Liver (tissue), 9 donors: Measurements from ENCODE around the gene CSNK1D. TPM values are rescaled to one million over a fixed set of nuclear protein-coding genes. Genes with fewer than 3 reads are reported as not detected.

ENCODE experiments used
- DNase-seq: peaks from one replicate; pipeline ENCODE4 v3.0.0-alpha.2; 2017; ENCODE audit warnings: low spot score
- H3K27ac ChIP-seq, 2 donors: one replicate each; pipeline ENCODE4 v1.7.0; 2013; ENCODE audit warnings: inconsistent platforms in 2 of 2, low read length in 2 of 2, control low read depth in 1 of 2, low read depth in 1 of 2, mild to moderate bottlenecking in 1 of 2
- H3K27me3 ChIP-seq, 4 donors: one replicate each; pipeline versions ENCODE4 v1.6.1 to v1.7.0; 2013; ENCODE audit warnings: low read length in 3 of 4, inconsistent platforms in 1 of 4, mild to moderate bottlenecking in 1 of 4, moderate library complexity in 1 of 4; ENCODE audit not compliant: control insufficient read depth in 4 of 4, insufficient read depth in 4 of 4
- H3K36me3 ChIP-seq, 4 donors: one replicate each; pipeline versions ENCODE4 v1.6.1 to v1.7.0; 2013; ENCODE audit warnings: low read length in 3 of 4, mild to moderate bottlenecking in 3 of 4, low read depth in 1 of 4, moderate library complexity in 1 of 4; ENCODE audit not compliant: control insufficient read depth in 4 of 4, insufficient read depth in 3 of 4
- H3K4me1 ChIP-seq, 4 donors: one replicate each; pipeline versions ENCODE4 v1.6.1 to v1.7.0; 2013; ENCODE audit warnings: low read length in 3 of 4, mild to moderate bottlenecking in 3 of 4, moderate library complexity in 1 of 4; ENCODE audit not compliant: control insufficient read depth in 4 of 4, insufficient read depth in 4 of 4
- H3K4me3 ChIP-seq, 3 donors: one replicate each; pipeline versions ENCODE4 v1.6.1 to v1.7.0; 2013; ENCODE audit warnings: low read length in 3 of 3, control low read depth in 1 of 3, low read depth in 1 of 3, mild to moderate bottlenecking in 1 of 3
- H3K9ac ChIP-seq, 2 donors: one replicate each; pipeline ENCODE4 v1.7.0; 2013; ENCODE audit warnings: low read length in 2 of 2, mild to moderate bottlenecking in 2 of 2, moderate library complexity in 2 of 2, control low read depth in 1 of 2, low read depth in 1 of 2
- H3K9me3 ChIP-seq, 4 donors: one replicate each; pipeline versions ENCODE4 v1.6.1 to v1.7.0; 2013; ENCODE audit warnings: low read length in 3 of 4; ENCODE audit not compliant: control insufficient read depth in 4 of 4
- EGR1 ChIP-seq, 2 donors: IDR thresholded peaks; 2 replicates each; pipeline ENCODE4 v1.6.1; 2016 to 2018; ENCODE audit warnings: antibody characterized with exemption in 2 of 2, low read depth in 2 of 2
- FOXA2 ChIP-seq: IDR thresholded peaks from 2 replicates; pipeline ENCODE4 v1.6.1; 2016; ENCODE audit warnings: antibody characterized with exemption
- GABPA ChIP-seq, 2 donors: IDR thresholded peaks in 1 of 2; conservative IDR thresholded peaks in 1 of 2; 2 replicates each; pipeline ENCODE4 v1.6.1; 2016; ENCODE audit warnings: antibody characterized with exemption in 2 of 2, mild to moderate bottlenecking in 1 of 2, moderate library complexity in 1 of 2
- HNF4A ChIP-seq, 2 donors: conservative IDR thresholded peaks; 2 replicates each; pipeline ENCODE4 v1.6.1; 2016; ENCODE audit warnings: antibody characterized with exemption in 2 of 2, mild to moderate bottlenecking in 2 of 2
- HNF4G ChIP-seq: IDR thresholded peaks from 2 replicates; pipeline ENCODE4 v1.6.1; 2016; ENCODE audit warnings: antibody characterized with exemption
- JUND ChIP-seq, 2 donors: IDR thresholded peaks; 2 replicates each; pipeline ENCODE4 v1.6.1; 2016; ENCODE audit warnings: antibody characterized with exemption in 2 of 2
- NR2F2 ChIP-seq: IDR thresholded peaks from 2 replicates; pipeline ENCODE4 v1.6.1; 2016; ENCODE audit warnings: antibody characterized with exemption
- RAD21 ChIP-seq, 2 donors: IDR thresholded peaks; 2 replicates each; pipeline ENCODE4 v1.6.1; 2016; ENCODE audit warnings: antibody characterized with exemption in 2 of 2, mild to moderate bottlenecking in 2 of 2
- SP1 ChIP-seq: IDR thresholded peaks from 2 replicates; pipeline ENCODE4 v1.6.1; 2018; ENCODE audit warnings: antibody characterized with exemption, mild to moderate bottlenecking
- TAF1 ChIP-seq: conservative IDR thresholded peaks from 2 replicates; pipeline ENCODE4 v1.6.1; 2016; ENCODE audit warnings: antibody characterized with exemption, mild to moderate bottlenecking
- YY1 ChIP-seq: IDR thresholded peaks from 2 replicates; pipeline ENCODE4 v1.6.1; 2016; ENCODE audit warnings: antibody characterized with exemption, mild to moderate bottlenecking
- WGBS: extraction: QIAGEN DNeasy Blood & Tissue Kit; methylation state at CpG from one replicate; pipeline ENCODE4 v1.1.7; 2013; 5-methylcytosine and 5-hydroxymethylcytosine counted together
- polyA plus RNA-seq, 2 donors: library from polyadenylated mRNA; stranded (reverse) in 1 of 2; unstranded in 1 of 2; fragments of 200-250 nt in 1 of 2; fragments of >200 nt in 1 of 2; fragmentation: Nextera tagmentation in 1 of 2; extraction: Ambion mirVana in 1 of 2; gene quantifications; one replicate each; pipeline versions ENCODE4 v1.2.1 to v1.2.3, GENCODE V29; 2013 to 2015
- total RNA-seq, 2 donors: library from RNA; depleted of rRNA; stranded (reverse); fragments of >200 nt; gene quantifications; one replicate each; pipeline ENCODE4 v1.2.3, GENCODE V29; 2014
- TF ChIP-seq, protein P1 (sequence below): fragments of 150-350 bp; IDR thresholded peaks from 2 replicates; pipeline ENCODE4 v1.5.1; 2017; ENCODE audit warnings: improper control_type of control experiment, low read depth, low read length; ENCODE audit not compliant: missing input control
- TF ChIP-seq, protein P2 (sequence below): IDR thresholded peaks from 2 replicates; pipeline ENCODE4 v1.6.1; 2016; ENCODE audit warnings: antibody characterized with exemption
- TF ChIP-seq, protein P3 (sequence below): IDR thresholded peaks from 2 replicates; pipeline ENCODE4 v1.6.1; 2016; ENCODE audit warnings: antibody characterized with exemption, mild to moderate bottlenecking
- TF ChIP-seq, protein P4 (sequence below): IDR thresholded peaks from 2 replicates; pipeline ENCODE4 v1.6.1; 2016; ENCODE audit warnings: antibody characterized with exemption
- donor health status: healthy.
- donor health status: healthy.
- donor health status: healthy.
- donor health status: healthy.
- donor health status: healthy.

Gene CSNK1D
- total and polyA plus RNA-seq, 4 donors: 22.0 to 49.0 (median 34.2) TPM

DNA sequence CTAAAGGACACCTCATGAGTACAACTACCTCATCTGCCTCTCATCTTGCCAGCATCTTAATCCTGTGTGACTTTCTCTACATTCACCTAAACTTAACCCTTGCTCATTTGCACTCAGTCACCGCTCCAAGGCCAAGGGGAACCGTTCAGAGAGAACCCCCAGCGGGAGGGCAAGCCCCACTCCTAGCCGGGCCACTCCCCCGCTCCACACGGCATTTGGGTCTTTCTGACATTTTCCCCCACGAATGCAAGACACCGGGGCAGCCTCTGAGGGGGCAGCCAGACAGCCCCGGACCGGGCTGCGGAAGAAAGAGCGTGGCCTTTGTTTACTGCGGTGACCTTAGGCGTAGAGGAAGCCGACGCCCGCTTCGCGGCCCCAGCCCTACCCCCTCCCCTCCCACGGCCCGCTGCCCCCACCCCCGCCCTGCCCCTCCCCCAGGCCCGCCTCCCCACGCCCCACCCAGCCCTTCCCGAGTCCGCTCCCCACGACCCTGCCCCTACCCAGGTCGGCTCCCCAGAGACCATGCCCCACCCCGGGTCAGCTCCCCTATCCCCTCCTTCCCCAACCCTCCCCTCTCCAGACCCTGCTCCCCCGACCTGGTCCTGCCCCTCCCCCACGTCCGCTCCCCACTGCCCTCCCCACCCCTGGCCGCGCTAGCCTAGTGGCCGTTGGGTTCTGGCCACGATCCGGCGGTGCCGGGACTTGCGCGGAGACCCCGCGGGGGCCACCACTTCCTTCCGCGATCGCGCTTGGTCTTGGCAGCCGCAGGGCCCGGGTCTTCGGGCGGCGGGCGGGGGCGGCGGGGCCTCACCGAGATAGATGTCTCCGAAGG is 789 bp downstream of the CSNK1D start (continued):
- TF ChIP-seq GABPA (IDR thresholded peaks at IDR 0.05 in 1 of 2, conservative IDR thresholded peaks at IDR 0.05 in 1 of 2): no peak
- no peak for TF ChIP-seq HNF4G

DNA sequence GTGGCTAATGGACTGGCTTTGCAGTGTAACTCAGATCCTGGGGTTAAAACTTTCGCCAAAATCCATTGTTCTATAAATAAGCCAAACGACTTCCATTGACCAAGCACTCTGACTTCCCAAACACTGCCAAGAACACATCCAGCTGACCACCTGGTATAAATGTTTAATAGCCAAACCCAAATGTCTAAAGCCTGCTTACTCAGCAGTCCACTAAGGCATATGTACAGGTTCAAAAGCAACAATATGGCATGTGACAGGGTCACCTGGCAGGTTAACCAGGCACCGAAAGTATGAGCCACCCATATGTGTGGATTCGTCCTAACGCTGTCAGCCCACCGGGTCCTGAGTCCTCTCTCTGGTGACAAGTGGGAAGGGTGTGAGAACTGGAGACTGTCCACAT is 2.1 kb downstream of the CSNK1D start:
- DNase-seq: no peak
- Histone ChIP-seq H3K27ac (peak overlapping the region in 1 of 2 donors; percentile 3), H3K9me3 (no peaks in the 10 kb centered on the region), H3K4me1 (peaks cover 22 to 66% (median 55%) of the 10 kb centered on the region in 4 donors), H3K9ac (no peak overlapping the region), H3K27me3 (no peaks in the 10 kb centered on the region), H3K4me3 (no peak overlapping the region), H3K36me3 (peaks cover 0 to 9% (median under 1%) of the 10 kb centered on the region in 4 donors)
- TF ChIP-seq, protein P1, sequence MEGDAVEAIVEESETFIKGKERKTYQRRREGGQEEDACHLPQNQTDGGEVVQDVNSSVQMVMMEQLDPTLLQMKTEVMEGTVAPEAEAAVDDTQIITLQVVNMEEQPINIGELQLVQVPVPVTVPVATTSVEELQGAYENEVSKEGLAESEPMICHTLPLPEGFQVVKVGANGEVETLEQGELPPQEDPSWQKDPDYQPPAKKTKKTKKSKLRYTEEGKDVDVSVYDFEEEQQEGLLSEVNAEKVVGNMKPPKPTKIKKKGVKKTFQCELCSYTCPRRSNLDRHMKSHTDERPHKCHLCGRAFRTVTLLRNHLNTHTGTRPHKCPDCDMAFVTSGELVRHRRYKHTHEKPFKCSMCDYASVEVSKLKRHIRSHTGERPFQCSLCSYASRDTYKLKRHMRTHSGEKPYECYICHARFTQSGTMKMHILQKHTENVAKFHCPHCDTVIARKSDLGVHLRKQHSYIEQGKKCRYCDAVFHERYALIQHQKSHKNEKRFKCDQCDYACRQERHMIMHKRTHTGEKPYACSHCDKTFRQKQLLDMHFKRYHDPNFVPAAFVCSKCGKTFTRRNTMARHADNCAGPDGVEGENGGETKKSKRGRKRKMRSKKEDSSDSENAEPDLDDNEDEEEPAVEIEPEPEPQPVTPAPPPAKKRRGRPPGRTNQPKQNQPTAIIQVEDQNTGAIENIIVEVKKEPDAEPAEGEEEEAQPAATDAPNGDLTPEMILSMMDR: no peak
- TF ChIP-seq, protein P2, sequence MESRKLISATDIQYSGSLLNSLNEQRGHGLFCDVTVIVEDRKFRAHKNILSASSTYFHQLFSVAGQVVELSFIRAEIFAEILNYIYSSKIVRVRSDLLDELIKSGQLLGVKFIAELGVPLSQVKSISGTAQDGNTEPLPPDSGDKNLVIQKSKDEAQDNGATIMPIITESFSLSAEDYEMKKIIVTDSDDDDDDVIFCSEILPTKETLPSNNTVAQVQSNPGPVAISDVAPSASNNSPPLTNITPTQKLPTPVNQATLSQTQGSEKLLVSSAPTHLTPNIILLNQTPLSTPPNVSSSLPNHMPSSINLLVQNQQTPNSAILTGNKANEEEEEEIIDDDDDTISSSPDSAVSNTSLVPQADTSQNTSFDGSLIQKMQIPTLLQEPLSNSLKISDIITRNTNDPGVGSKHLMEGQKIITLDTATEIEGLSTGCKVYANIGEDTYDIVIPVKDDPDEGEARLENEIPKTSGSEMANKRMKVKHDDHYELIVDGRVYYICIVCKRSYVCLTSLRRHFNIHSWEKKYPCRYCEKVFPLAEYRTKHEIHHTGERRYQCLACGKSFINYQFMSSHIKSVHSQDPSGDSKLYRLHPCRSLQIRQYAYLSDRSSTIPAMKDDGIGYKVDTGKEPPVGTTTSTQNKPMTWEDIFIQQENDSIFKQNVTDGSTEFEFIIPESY: no peak
- TF ChIP-seq NR2F2: no peak
- no peak for TF ChIP-seq FOXA2
- no peak for TF ChIP-seq TAF1
- no peak for TF ChIP-seq HNF4A (conservative IDR thresholded peaks at IDR 0.05)
- WGBS: 78% methylated on average over 6 of the region's 6 CpGs

DNA sequence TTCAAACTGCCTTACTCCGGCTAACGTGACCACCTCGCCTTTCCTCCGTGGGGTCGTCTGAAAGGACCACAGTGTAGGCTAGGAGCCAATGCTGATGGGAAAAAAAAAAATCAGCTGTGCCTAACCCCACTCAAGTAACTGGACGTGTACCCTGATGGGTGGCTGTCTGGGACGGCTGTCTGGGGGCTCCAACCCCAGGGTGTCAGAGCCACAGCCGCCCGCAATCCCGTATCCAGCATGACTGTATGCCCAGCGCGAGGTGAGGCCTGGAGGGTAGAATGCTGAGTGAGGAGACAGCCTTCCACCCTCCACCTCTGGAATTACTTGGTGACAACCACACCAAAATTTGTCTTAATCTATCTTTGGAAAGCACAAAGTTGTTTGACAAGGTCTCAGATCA is 2.8 kb downstream of the CSNK1D start:
- H3K27me3 ChIP-seq: no peaks in the 10 kb centered on the region
- peaks cover 0 to 11% (median 4%) of the 10 kb centered on the region in 4 donors for H3K36me3 ChIP-seq
- no peak overlapping the region for H3K27ac ChIP-seq
- no peak for DNase-seq
- no peak overlapping the region for H3K4me3 ChIP-seq
- TF ChIP-seq SP1 (no peak), HNF4G (no peak), JUND (IDR thresholded peaks at IDR 0.05) (no peak), EGR1 (IDR thresholded peaks at IDR 0.05; ENCODE audit: low read depth in 2 of 2) (no peak), YY1 (no peak), FOXA2 (no peak), NR2F2 (no peak), RAD21 (IDR thresholded peaks at IDR 0.05) (no peak)
- TF ChIP-seq, protein P2: no peak
- TF ChIP-seq, protein P3, sequence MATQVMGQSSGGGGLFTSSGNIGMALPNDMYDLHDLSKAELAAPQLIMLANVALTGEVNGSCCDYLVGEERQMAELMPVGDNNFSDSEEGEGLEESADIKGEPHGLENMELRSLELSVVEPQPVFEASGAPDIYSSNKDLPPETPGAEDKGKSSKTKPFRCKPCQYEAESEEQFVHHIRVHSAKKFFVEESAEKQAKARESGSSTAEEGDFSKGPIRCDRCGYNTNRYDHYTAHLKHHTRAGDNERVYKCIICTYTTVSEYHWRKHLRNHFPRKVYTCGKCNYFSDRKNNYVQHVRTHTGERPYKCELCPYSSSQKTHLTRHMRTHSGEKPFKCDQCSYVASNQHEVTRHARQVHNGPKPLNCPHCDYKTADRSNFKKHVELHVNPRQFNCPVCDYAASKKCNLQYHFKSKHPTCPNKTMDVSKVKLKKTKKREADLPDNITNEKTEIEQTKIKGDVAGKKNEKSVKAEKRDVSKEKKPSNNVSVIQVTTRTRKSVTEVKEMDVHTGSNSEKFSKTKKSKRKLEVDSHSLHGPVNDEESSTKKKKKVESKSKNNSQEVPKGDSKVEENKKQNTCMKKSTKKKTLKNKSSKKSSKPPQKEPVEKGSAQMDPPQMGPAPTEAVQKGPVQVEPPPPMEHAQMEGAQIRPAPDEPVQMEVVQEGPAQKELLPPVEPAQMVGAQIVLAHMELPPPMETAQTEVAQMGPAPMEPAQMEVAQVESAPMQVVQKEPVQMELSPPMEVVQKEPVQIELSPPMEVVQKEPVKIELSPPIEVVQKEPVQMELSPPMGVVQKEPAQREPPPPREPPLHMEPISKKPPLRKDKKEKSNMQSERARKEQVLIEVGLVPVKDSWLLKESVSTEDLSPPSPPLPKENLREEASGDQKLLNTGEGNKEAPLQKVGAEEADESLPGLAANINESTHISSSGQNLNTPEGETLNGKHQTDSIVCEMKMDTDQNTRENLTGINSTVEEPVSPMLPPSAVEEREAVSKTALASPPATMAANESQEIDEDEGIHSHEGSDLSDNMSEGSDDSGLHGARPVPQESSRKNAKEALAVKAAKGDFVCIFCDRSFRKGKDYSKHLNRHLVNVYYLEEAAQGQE: no peak
- TF ChIP-seq, protein P4, sequence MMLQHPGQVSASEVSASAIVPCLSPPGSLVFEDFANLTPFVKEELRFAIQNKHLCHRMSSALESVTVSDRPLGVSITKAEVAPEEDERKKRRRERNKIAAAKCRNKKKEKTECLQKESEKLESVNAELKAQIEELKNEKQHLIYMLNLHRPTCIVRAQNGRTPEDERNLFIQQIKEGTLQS: no peak
- no peaks in the 10 kb centered on the region for H3K9me3 ChIP-seq
- WGBS: 90% methylated on average over 12 of the region's 12 CpGs
- H3K9ac ChIP-seq: no peak overlapping the region
- H3K4me1 ChIP-seq: peaks cover 22 to 72% (median 57%) of the 10 kb centered on the region in 4 donors
